Measurements from ENCODE around the gene COPE.

DNA sequence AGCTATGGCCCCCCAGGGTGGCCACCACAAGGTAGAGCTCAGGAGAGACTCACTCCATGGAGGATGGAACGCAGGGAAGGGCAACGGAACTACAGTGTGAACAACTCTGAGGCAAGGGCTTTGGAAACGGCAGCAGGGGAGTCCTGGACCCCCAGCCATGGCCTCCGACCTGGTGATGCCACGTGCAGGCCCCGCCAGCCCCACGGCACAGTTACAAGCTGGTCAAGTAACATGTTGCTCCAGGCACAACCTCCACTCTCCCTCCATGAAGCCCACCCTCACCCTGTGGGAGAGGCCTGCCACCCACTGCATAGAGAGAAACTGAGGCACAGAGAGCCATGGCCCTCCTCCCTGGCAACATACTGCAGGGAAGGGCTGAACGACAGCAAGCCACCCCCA, 14.1 kb downstream of the COPE start:
- TF ChIP-seq, protein P1, sequence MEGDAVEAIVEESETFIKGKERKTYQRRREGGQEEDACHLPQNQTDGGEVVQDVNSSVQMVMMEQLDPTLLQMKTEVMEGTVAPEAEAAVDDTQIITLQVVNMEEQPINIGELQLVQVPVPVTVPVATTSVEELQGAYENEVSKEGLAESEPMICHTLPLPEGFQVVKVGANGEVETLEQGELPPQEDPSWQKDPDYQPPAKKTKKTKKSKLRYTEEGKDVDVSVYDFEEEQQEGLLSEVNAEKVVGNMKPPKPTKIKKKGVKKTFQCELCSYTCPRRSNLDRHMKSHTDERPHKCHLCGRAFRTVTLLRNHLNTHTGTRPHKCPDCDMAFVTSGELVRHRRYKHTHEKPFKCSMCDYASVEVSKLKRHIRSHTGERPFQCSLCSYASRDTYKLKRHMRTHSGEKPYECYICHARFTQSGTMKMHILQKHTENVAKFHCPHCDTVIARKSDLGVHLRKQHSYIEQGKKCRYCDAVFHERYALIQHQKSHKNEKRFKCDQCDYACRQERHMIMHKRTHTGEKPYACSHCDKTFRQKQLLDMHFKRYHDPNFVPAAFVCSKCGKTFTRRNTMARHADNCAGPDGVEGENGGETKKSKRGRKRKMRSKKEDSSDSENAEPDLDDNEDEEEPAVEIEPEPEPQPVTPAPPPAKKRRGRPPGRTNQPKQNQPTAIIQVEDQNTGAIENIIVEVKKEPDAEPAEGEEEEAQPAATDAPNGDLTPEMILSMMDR (IDR thresholded peaks at IDR 0.05; ENCODE audit: low read depth, low read length): no peak
- no peak for TF ChIP-seq EZH2phosphoT487 (IDR thresholded peaks at IDR 0.05; ENCODE audit: low read depth)

Measured in OCI-LY3 (cell line).